GM06990 (cell line): ENCODE measurements around the gene RBM33.

ENCODE experiments used
- DNase-seq: peaks from one replicate; pipeline ENCODE4 v3.0.0-alpha.2; 2011; ENCODE audit not compliant: insufficient read length; ENCODE audit errors: extremely low read depth
- H3K27me3 ChIP-seq: replicated peaks from 2 replicates; pipeline ENCODE4 v1.6.0; 2011; ENCODE audit warnings: low read length; ENCODE audit not compliant: control insufficient read depth, insufficient read depth
- H3K36me3 ChIP-seq: 2 replicates; pipeline ENCODE4 v1.5.1; 2011; ENCODE audit warnings: low read length; ENCODE audit not compliant: control insufficient read depth, insufficient read depth
- H3K4me3 ChIP-seq: replicated peaks from 2 replicates; pipeline ENCODE4 v1.5.1; 2011; ENCODE audit warnings: low read depth, mild to moderate bottlenecking, control low read depth, low read length
- CTCF ChIP-seq: IDR thresholded peaks from 2 replicates; pipeline ENCODE4 v1.5.1; 2011; ENCODE audit warnings: low read length, control low read depth, mild to moderate bottlenecking, inconsistent platforms; ENCODE audit not compliant: insufficient read depth, poor library complexity, severe bottlenecking

The RBM33 gene

GRCh38 chr7:155806096-155806871, 161.8 kb downstream of the RBM33 start:
- Histone ChIP-seq H3K27me3 (peaks cover 6% of the 10 kb centered on the region), H3K36me3 (no peaks in the 10 kb centered on the region), H3K4me3 (no peak overlapping the region)
- no peak for DNase-seq
- no peak for TF ChIP-seq CTCF

- TF ChIP-seq CTCF, result no peak
- Histone ChIP-seq H3K27me3 (peaks cover 7% of the 10 kb centered on the region), H3K36me3 (no peaks in the 10 kb centered on the region), H3K4me3 (no peak overlapping the region)
- no peak for DNase-seq
These were observed 162.7 kb downstream of the RBM33 start for GRCh38 chr7:155807065-155807671.

- DNase-seq, result no peak
- Histone ChIP-seq H3K27me3 (peaks cover 7% of the 10 kb centered on the region), H3K4me3 (no peak overlapping the region), H3K36me3 (no peaks in the 10 kb centered on the region)
- no peak for TF ChIP-seq CTCF
These were observed 163.5 kb downstream of the RBM33 start for GRCh38 chr7:155807789-155808548.

- no peak for DNase-seq
- no peak for TF ChIP-seq CTCF
- peaks cover 7% of the 10 kb centered on the region for H3K27me3 ChIP-seq
- H3K4me3 ChIP-seq, result no peak overlapping the region
- no peaks in the 10 kb centered on the region for H3K36me3 ChIP-seq
These were observed 164.3 kb downstream of the RBM33 start for GRCh38 chr7:155808549-155809331.

GRCh38 chr7:155809332-155809946, 165.0 kb downstream of the RBM33 start:
- no peak for TF ChIP-seq CTCF
- Histone ChIP-seq H3K27me3 (peaks cover 7% of the 10 kb centered on the region), H3K4me3 (no peak overlapping the region), H3K36me3 (no peaks in the 10 kb centered on the region)
- no peak for DNase-seq
